HepG2 (cell line): ENCODE measurements around the gene RNASE13. TPM values are rescaled to one million over a fixed set of nuclear protein-coding genes. Genes with fewer than 3 reads are reported as not detected.
A peak's percentile ranks its signal among the peaks of the same experiment; 100 is the strongest.

Source experiments
- ATM ChIP-seq: fragments of 450-650 bp; IDR thresholded peaks from 2 replicates; pipeline ENCODE4 v1.7.1; 2017; ENCODE audit warnings: mild to moderate bottlenecking, borderline replicate concordance
- CENPT ChIP-seq: sonication (generic); formaldehyde crosslinking; IDR thresholded peaks from 2 replicates; pipeline ENCODE4 v1.8.0; 2022; ENCODE audit warnings: low read depth, mild to moderate bottlenecking, moderate library complexity, missing genetic modification reagents
- GATAD1 ChIP-seq: IDR thresholded peaks from 2 replicates; pipeline ENCODE4 v1.6.1; 2016; ENCODE audit warnings: missing genetic modification reagents, missing compliant biosample characterization
- GATAD2A ChIP-seq: IDR thresholded peaks from 2 replicates; pipeline ENCODE4 v1.6.1; 2016
- GRHL1 ChIP-seq: sonication (generic); formaldehyde crosslinking; conservative IDR thresholded peaks from 2 replicates; pipeline ENCODE4 v1.8.0; 2022; ENCODE audit warnings: missing genetic modification reagents
- HIC2 ChIP-seq: sonication (generic); formaldehyde crosslinking; IDR thresholded peaks from 2 replicates; pipeline ENCODE4 v1.9.0; 2022; ENCODE audit warnings: low read depth, missing genetic modification reagents
- IKZF5 ChIP-seq: IDR thresholded peaks from 2 replicates; pipeline ENCODE4 v1.6.1; 2018; ENCODE audit warnings: missing genetic modification reagents, mild to moderate bottlenecking, missing compliant biosample characterization
- MAZ ChIP-seq, 2 experiments: sonication (generic) in 1 of 2; formaldehyde crosslinking in 1 of 2; IDR thresholded peaks; 2 replicates each; pipeline versions ENCODE4 v1.5.0 to v1.6.1; 2012 to 2020; ENCODE audit warnings: low read depth in 2 of 2, mild to moderate bottlenecking in 2 of 2, borderline replicate concordance in 1 of 2, improper control_type of control experiment in 1 of 2, low read length in 1 of 2, missing genetic modification reagents in 1 of 2, moderate library complexity in 1 of 2
- REL ChIP-seq: sonication (generic); formaldehyde crosslinking; conservative IDR thresholded peaks from 2 replicates; pipeline ENCODE4 v1.8.0; 2022; ENCODE audit warnings: mild to moderate bottlenecking, missing genetic modification reagents, moderate library complexity
- REST ChIP-seq, 2 experiments: IDR thresholded peaks; 2 replicates each; pipeline ENCODE4 v1.6.1; 2011 to 2012; ENCODE audit warnings: low read length in 2 of 2, borderline replicate concordance in 1 of 2, low read depth in 1 of 2, mild to moderate bottlenecking in 1 of 2, moderate library complexity in 1 of 2
- RFXAP ChIP-seq: sonication (generic); formaldehyde crosslinking; IDR thresholded peaks from 2 replicates; pipeline ENCODE4 v1.4.0; 2020; ENCODE audit warnings: missing genetic modification reagents, borderline replicate concordance
- SMAD1 ChIP-seq: sonication (generic); formaldehyde crosslinking; IDR thresholded peaks from 2 replicates; pipeline ENCODE4 v1.4.0; 2020; ENCODE audit warnings: missing genetic modification reagents, low read depth, mild to moderate bottlenecking, borderline replicate concordance
- SUZ12 ChIP-seq: fragments of 150-350 bp; IDR thresholded peaks from 2 replicates; pipeline ENCODE4 v1.6.1; 2014; ENCODE audit warnings: low read depth, low read length
- TBX3 ChIP-seq: fragments of 450-650 bp; IDR thresholded peaks from 2 replicates; pipeline ENCODE4 v1.6.1; 2017; ENCODE audit warnings: antibody characterized with exemption, mild to moderate bottlenecking, inconsistent platforms, borderline replicate concordance
- ZMAT3 ChIP-seq: sonication (generic); formaldehyde crosslinking; conservative IDR thresholded peaks from 2 replicates; pipeline ENCODE4 v1.7.0; 2021; ENCODE audit warnings: missing genetic modification reagents
- ZNF550 ChIP-seq: sonication (generic); formaldehyde crosslinking; IDR thresholded peaks from 2 replicates; pipeline ENCODE4 v1.4.0; 2020; ENCODE audit warnings: mild to moderate bottlenecking, missing genetic modification reagents, borderline replicate concordance
- ZNF639 ChIP-seq: conservative IDR thresholded peaks from 2 replicates; pipeline ENCODE4 v1.6.1; 2018; ENCODE audit warnings: missing genetic modification reagents
- ZNF83 ChIP-seq: sonication (generic); formaldehyde crosslinking; IDR thresholded peaks from 2 replicates; pipeline ENCODE4 v1.4.0; 2020; ENCODE audit warnings: missing genetic modification reagents, mild to moderate bottlenecking, borderline replicate concordance
- polyA plus RNA-seq, 8 experiments: library from polyadenylated mRNA; depleted of rRNA in 3 of 8; stranded (reverse) in 7 of 8; unstranded in 1 of 8; fragments of >200 nt; fragmentation: Illumina TruSeq in 4 of 8; extraction: Trizol in 4 of 8; gene quantifications; 2 replicates each; pipeline versions ENCODE4 v1.2.1 to v1.2.3, GENCODE V29; 2011 to 2016; ENCODE audit warnings: low read depth in 4 of 8, missing spikeins in 1 of 8, mixed read lengths in 1 of 8; ENCODE audit not compliant: insufficient read depth in 1 of 8
- total RNA-seq, 5 experiments: library from RNA; depleted of rRNA; stranded (reverse); fragments of >200 nt; fragmentation: Illumina TruSeq; extraction: Trizol; gene quantifications; 2 replicates each; pipeline ENCODE4 v1.2.3, GENCODE V29; 2016; ENCODE audit warnings: low read depth in 1 of 5

Gene RNASE13
- total and polyA plus RNA-seq, 2 of the 13 experiments (the other 11 are each of a cell fraction or from before 2014, with no cell fraction given): 1.0 TPM; not detected in 1

GRCh38 chr14:21055432-21056117 lies 21.0 kb upstream of the RNASE13 start (continued):
- TF ChIP-seq REST (IDR thresholded peaks at IDR 0.05; ENCODE audit: borderline replicate concordance in 1 of 2, low read depth in 1 of 2, low read length in 2 of 2): peak in 1 of 2 experiments; percentile 68; a peak in 1 of 4 replicates
- no peak for TF ChIP-seq SUZ12
- TF ChIP-seq SMAD1 (CRISPR knock-in tag): peak; percentile 71; the same call in 1 of the 2 replicates
- no peak for TF ChIP-seq GRHL1 (CRISPR knock-in tag)
- no peak for TF ChIP-seq REL (CRISPR knock-in tag)
- 0 out of 2 replicates have a peak, but pooled peaks have one; percentile 73 for TF ChIP-seq ZNF550 (CRISPR knock-in tag)
- no peak for TF ChIP-seq ZNF83 (CRISPR knock-in tag)
- no peak for TF ChIP-seq ATM
- TF ChIP-seq RFXAP: peak; percentile 87
- TF ChIP-seq GATAD2A (CRISPR knock-in tag): peak; percentile 95
- no peak for TF ChIP-seq CENPT (CRISPR knock-in tag)
- TF ChIP-seq GATAD1: peak; percentile 65; the same call in 1 of the 2 replicates
- TF ChIP-seq MAZ (IDR thresholded peaks at IDR 0.05; ENCODE audit: borderline replicate concordance, low read depth, low read length): peak; percentile 81
- peak; percentile 73; the same call in 1 of the 2 replicates for TF ChIP-seq MAZ (CRISPR knock-in tag; IDR thresholded peaks at IDR 0.05; ENCODE audit: low read depth)
- no peak for TF ChIP-seq TBX3
- TF ChIP-seq HIC2 (CRISPR knock-in tag): peak; percentile 87
- TF ChIP-seq ZNF639: peak; percentile 80
- TF ChIP-seq IKZF5 (CRISPR knock-in tag): peak; percentile 98
- peak; percentile 84; the same call in 1 of the 2 replicates for TF ChIP-seq ZMAT3 (CRISPR knock-in tag)
